DMS 273 (cell line): Measurements from ENCODE around the gene FKBP8.
"Not testable (repeated sequence)": the region's sequence is repeated elsewhere in the genome, so short reads cannot be mapped to it uniquely, and the experiment has no call there.

Experiments used
- DNase-seq: peaks from one replicate; lab custom pipeline; 2025; ENCODE audit not compliant: unreplicated experiment; lab: John Stamatoyannopoulos, UW

FKBP8 gene

GRCh38 chr19:18559685-18560084, 16.3 kb upstream of the FKBP8 start:
- DNase-seq: no peak

- no peak for DNase-seq
Observed at GRCh38 chr19:18558604-18559003, 15.2 kb upstream of the FKBP8 start.

- DNase-seq: no peak
Observed at GRCh38 chr19:18558202-18558555, 14.8 kb upstream of the FKBP8 start.

GRCh38 chr19:18557411-18558201, 14.2 kb upstream of the FKBP8 start, which contains the start of gene KXD1:
Gene KXD1 (plus strand): TSS chr19:18557870. CDS start chr19:18562057, 4,187 bp downstream.
- peak; percentile 99 for DNase-seq

- no peak for DNase-seq
Observed at GRCh38 chr19:18551631-18552030, 8.3 kb upstream of the FKBP8 start.

GRCh38 chr19:18543814-18544475, 572 bp upstream of the FKBP8 start:
- peak; percentile 82 for DNase-seq

- DNase-seq: no peak
Observed at GRCh38 chr19:18541992-18542940, 1.1 kb downstream of the FKBP8 start.

- DNase-seq: no peak
Observed at GRCh38 chr19:18541258-18541991, 1.9 kb downstream of the FKBP8 start.

- not testable (repeated sequence) for DNase-seq
Observed at GRCh38 chr19:18540200-18540599, 3.2 kb downstream of the FKBP8 start.

- no peak for DNase-seq
Observed at GRCh38 chr19:18539372-18539771, 4.0 kb downstream of the FKBP8 start.

- no peak for DNase-seq
Observed at GRCh38 chr19:18538115-18538514, 5.3 kb downstream of the FKBP8 start.

- no peak for DNase-seq
Observed at GRCh38 chr19:18537431-18537830, 5.9 kb downstream of the FKBP8 start.

- DNase-seq: no peak
Observed at GRCh38 chr19:18536475-18536874, 6.9 kb downstream of the FKBP8 start.

GRCh38 chr19:18533058-18533457, 10.3 kb downstream of the FKBP8 start:
- DNase-seq: no peak

GRCh38 chr19:18532168-18532890, 11.0 kb downstream of the FKBP8 start:
- no peak for DNase-seq

- DNase-seq: no peak
Observed at GRCh38 chr19:18531485-18531884, 11.9 kb downstream of the FKBP8 start.

- peak; percentile 80 for DNase-seq
Observed at GRCh38 chr19:18529782-18530181, 13.6 kb downstream of the FKBP8 start.

GRCh38 chr19:18526316-18526715, 17.1 kb downstream of the FKBP8 start:
- DNase-seq: no peak

GRCh38 chr19:18523841-18524240, 19.5 kb downstream of the FKBP8 start:
- DNase-seq: no peak

GRCh38 chr19:18522862-18523440, 20.4 kb downstream of the FKBP8 start:
- not testable (repeated sequence) for DNase-seq
